Activated B cell treated with CpG ODN at 0.5 μM for 24 hours (primary cell): ENCODE measurements around the gene MCAM. TPM values are rescaled to one million over a fixed set of nuclear protein-coding genes. Genes with fewer than 3 reads are reported as not detected.

ENCODE experiments used
- ATAC-seq: fragments of 200-7000 bp; cut with Tn5 transposase; one replicate; pipeline ENCODE4 v1.10.0; 2021; ENCODE audit warnings: low read depth, mild to moderate bottlenecking, moderate library complexity
- CTCF ChIA-PET: fragments of 350-600 bp; sonication (Branson Sonifier 250); formaldehyde crosslinking; loops from one replicate; lab custom pipeline; 2021; ENCODE audit warnings: antibody characterized with exemption; lab: Charles Lee
- POLR2A ChIA-PET: fragments of 350-600 bp; sonication (Branson Sonifier 250); formaldehyde crosslinking; loops from one replicate; lab custom pipeline; 2021; ENCODE audit warnings: antibody characterized with exemption; lab: Charles Lee
- DNase-seq: peaks from one replicate; pipeline ENCODE4 v3.0.0; 2022
- H3K27ac Mint-ChIP-seq: one replicate; pipeline ENCODE4 v1.8.0; 2020; ENCODE audit warnings: mixed read lengths
- H3K27me3 Mint-ChIP-seq: one replicate; pipeline ENCODE4 v1.8.0; 2021; ENCODE audit warnings: mixed read lengths
- H3K36me3 Mint-ChIP-seq: one replicate; pipeline ENCODE4 v1.8.0; 2021; ENCODE audit warnings: low read depth, mixed read lengths
- H3K4me1 Mint-ChIP-seq: one replicate; pipeline ENCODE4 v1.8.0; 2021; ENCODE audit warnings: mixed read lengths
- H3K4me3 Mint-ChIP-seq: one replicate; pipeline ENCODE4 v1.8.0; 2020; ENCODE audit warnings: mild to moderate bottlenecking, mixed read lengths
- H3K9me3 Mint-ChIP-seq: one replicate; pipeline ENCODE4 v1.8.0; 2020; ENCODE audit warnings: mixed read lengths
- intact Hi-C: fragments of 100-400 bp; cut with micrococcal nuclease; formaldehyde crosslinking; loops from one replicate; pipeline ENCODE4 v1.15.1; 2024
- total RNA-seq: library from RNA; stranded (reverse); gene quantifications from 2 replicates; pipeline ENCODE4 v1.2.3, GENCODE V29; 2022
- TF ChIP-seq, protein P1 (sequence below): fragments of 200-600 bp; IDR thresholded peaks from one replicate; pipeline ENCODE4 v1.8.0; 2022; ENCODE audit warnings: antibody characterized with exemption, mild to moderate bottlenecking

The MCAM gene
- total RNA-seq, 1 donor from 2014 or later, result 0.20 TPM

DNA sequence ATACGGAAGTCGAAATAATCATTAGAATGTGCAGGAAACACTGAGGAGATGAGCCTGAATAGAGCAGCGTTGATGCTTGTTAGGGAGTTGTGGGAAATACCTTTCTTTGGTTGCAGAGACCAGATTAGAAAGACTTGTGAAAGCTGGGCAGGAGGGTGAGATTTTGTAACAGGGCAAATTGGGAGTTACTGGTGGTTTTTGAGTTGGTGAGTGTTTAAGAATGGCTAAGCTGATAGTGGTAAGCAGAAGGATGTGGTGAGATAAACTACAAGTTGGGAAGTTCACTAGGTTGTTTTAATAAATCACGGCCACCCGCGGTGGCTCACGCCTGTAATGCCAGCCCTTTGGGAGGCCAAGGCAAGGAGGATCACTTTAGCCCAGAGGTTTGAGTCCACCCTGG, 34.4 kb downstream of the MCAM start:
- no peak overlapping the region for H3K27ac Mint-ChIP-seq
- H3K4me1 Mint-ChIP-seq, result peaks cover 6% of the 10 kb centered on the region
- CTCF ChIA-PET, result interaction anchor here (1.0 to 1.7 kb wide), 5 partner anchors 11 to 113 kb away, joined by 3 to 7 read pairs (median 4); partner anchors contain the start of gene CBL
- TF ChIP-seq, protein P1, sequence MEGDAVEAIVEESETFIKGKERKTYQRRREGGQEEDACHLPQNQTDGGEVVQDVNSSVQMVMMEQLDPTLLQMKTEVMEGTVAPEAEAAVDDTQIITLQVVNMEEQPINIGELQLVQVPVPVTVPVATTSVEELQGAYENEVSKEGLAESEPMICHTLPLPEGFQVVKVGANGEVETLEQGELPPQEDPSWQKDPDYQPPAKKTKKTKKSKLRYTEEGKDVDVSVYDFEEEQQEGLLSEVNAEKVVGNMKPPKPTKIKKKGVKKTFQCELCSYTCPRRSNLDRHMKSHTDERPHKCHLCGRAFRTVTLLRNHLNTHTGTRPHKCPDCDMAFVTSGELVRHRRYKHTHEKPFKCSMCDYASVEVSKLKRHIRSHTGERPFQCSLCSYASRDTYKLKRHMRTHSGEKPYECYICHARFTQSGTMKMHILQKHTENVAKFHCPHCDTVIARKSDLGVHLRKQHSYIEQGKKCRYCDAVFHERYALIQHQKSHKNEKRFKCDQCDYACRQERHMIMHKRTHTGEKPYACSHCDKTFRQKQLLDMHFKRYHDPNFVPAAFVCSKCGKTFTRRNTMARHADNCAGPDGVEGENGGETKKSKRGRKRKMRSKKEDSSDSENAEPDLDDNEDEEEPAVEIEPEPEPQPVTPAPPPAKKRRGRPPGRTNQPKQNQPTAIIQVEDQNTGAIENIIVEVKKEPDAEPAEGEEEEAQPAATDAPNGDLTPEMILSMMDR, result no peak
- H3K36me3 Mint-ChIP-seq, result peaks cover 64% of the 10 kb centered on the region
- POLR2A ChIA-PET, result interaction anchor here (1.0 kb wide), 1 partner anchor 75 kb away, joined by 3 read pairs; no protein-coding TSS in a partner anchor
- no peak for DNase-seq
- H3K9me3 Mint-ChIP-seq, result no peaks in the 10 kb centered on the region
- no peak overlapping the region for H3K4me3 Mint-ChIP-seq
- intact Hi-C loops, result loop anchor here (5.0 kb wide), 2 partner anchors 45 to 135 kb away; partner anchors contain the start of gene ABCG4
- no peaks in the 10 kb centered on the region for H3K27me3 Mint-ChIP-seq
- no peak for ATAC-seq

DNA sequence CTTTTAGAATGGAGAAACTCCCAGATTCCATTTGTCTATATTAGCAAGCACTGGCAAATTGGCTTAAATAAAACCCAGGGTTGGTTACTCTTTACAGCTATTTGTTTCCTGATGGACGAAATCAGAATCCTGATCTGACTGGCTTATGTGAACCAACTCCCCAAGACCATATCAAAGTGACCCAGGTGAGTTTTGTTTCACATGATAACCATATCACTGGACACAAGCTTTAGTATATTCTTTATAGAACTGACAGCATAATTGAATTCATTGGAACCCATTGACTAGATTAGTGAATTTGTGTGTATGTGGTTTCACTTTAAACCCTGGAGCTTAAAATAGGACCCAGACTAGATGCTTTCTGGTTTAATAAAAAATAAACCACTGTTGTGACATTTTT, 39.3 kb downstream of the MCAM start:
- Mint-ChIP-seq H3K36me3 (peaks cover 76% of the 10 kb centered on the region), H3K27ac (no peak overlapping the region), H3K4me1 (no peaks in the 10 kb centered on the region), H3K4me3 (no peak overlapping the region), H3K9me3 (no peaks in the 10 kb centered on the region), H3K27me3 (no peaks in the 10 kb centered on the region)
- TF ChIP-seq, protein P1, result no peak
- intact Hi-C loops, result no loop called here
- ATAC-seq (no peak), DNase-seq (no peak)
- ChIA-PET CTCF (no interaction called here), POLR2A (no interaction called here)

DNA sequence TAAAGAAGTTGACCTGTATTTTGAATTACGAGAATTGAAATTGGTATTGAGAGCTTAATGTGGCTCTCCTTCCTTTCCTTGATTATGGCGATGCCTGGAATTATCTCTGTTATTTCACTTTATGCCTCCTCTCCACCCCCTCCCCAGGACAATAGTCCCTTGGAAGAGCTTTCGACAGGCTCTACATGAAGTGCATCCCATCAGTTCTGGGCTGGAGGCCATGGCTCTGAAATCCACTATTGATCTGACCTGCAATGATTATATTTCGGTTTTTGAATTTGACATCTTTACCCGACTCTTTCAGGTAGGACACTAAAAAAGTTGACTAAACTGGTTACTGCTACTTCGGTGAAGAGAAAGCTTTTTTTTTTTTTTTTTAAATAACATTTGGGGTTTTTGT, 43.2 kb downstream of the MCAM start:
- POLR2A ChIA-PET, result interaction anchor here (0.6 to 0.7 kb wide), 2 partner anchors 11 to 671 kb away, joined by 3 to 4 read pairs; no protein-coding TSS in a partner anchor
- H3K27ac Mint-ChIP-seq, result no peak overlapping the region

DNA sequence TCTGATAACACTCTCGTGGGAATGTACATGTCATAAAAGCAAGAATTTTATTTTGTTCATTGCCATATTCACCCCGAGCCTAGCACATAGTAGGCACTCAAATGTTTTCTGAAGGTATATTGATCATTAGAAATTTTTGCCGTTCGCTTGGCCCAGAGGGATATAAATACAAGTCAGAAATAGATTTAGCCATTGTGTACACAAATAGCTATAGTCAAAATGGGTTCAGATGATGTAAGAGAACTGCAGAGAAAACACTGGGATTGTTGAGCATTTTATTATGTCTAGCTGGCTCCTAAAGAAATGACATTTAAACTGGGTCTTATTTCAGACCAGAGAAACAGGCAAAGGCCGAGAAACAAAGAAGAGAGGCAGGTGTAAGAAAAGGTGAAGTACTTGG, 49.3 kb downstream of the MCAM start:
- no peak for DNase-seq
- H3K4me3 Mint-ChIP-seq, result no peak overlapping the region
- intact Hi-C loops, result no loop called here
- no peak for ATAC-seq
- TF ChIP-seq, protein P1, result no peak
- H3K9me3 Mint-ChIP-seq, result no peaks in the 10 kb centered on the region
- CTCF ChIA-PET, result no interaction called here
- no peaks in the 10 kb centered on the region for H3K27me3 Mint-ChIP-seq
- peaks cover 12% of the 10 kb centered on the region for H3K36me3 Mint-ChIP-seq
- H3K4me1 Mint-ChIP-seq, result peaks cover 18% of the 10 kb centered on the region
- H3K27ac Mint-ChIP-seq, result peak overlapping the region; percentile 19
- POLR2A ChIA-PET, result no interaction called here

More for the DNA sequence above, 43.2 kb downstream of the MCAM start:
- intact Hi-C loops, result no loop called here
- Mint-ChIP-seq H3K4me3 (no peak overlapping the region), H3K9me3 (no peaks in the 10 kb centered on the region), H3K4me1 (no peaks in the 10 kb centered on the region), H3K27me3 (no peaks in the 10 kb centered on the region), H3K36me3 (peaks cover 55% of the 10 kb centered on the region)
- CTCF ChIA-PET, result interaction anchor here (0.8 to 1.3 kb wide), 2 partner anchors 10 to 68 kb away, joined by 3 to 5 read pairs; partner anchors contain the start of gene CBL
- ATAC-seq (no peak), DNase-seq (no peak)
- TF ChIP-seq, protein P1, result no peak

DNA sequence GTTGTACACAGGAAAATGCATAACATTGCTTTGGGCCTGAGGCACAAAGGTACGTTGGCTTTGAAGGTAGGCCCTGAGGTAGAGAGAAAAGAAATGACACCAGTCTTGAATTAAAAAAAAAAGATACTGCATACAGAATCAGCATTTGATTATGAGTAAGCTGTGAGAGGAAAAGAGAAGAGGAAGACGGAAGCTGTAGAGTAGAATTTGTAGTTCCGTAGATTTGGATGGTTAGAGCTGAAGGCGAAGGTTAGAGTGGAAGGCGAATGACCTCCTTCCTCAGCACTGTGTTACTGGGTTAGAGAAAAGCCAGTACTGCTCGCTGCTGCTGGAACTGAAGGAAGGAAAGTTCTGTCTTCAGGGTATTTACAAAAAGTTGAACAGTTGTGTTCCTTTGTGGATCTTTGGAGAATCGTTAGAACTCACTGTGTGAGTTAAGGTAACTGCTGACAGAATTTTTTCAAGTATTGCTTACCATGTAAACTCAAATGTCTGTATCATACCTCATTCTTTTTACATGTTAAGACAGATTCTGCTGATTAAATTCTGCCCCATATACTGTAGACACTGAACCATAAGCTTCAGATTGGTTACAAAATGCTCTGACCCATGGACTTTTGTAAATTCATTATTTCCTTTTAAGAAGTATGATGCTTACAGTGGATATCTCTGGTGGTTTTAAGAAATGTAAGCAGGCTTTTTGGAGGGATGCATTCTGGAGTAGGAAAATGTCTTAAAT, 50.2 kb downstream of the MCAM start:
- peaks cover 18% of the 10 kb centered on the region for H3K4me1 Mint-ChIP-seq
- intact Hi-C loops, result no loop called here
- peak overlapping the region; percentile 47 for H3K27ac Mint-ChIP-seq
- H3K4me3 Mint-ChIP-seq, result no peak overlapping the region
- DNase-seq, result no peak
- no peaks in the 10 kb centered on the region for H3K27me3 Mint-ChIP-seq
- POLR2A ChIA-PET, result no interaction called here
- peaks cover 4% of the 10 kb centered on the region for H3K36me3 Mint-ChIP-seq
- H3K9me3 Mint-ChIP-seq, result no peaks in the 10 kb centered on the region
- CTCF ChIA-PET, result interaction anchor here (0.7 kb wide), 1 partner anchor 17 kb away, joined by 3 read pairs; no protein-coding TSS in a partner anchor
- no peak for ATAC-seq
- TF ChIP-seq, protein P1, result no peak
